HepG2 (cell line): ENCODE measurements around the gene ATP6V0D1. TPM values are rescaled to one million over a fixed set of nuclear protein-coding genes. Genes with fewer than 3 reads are reported as not detected.

ENCODE experiments used
- ATAC-seq: fragments of 200-7000 bp; cut with Tn5 transposase; 3 replicates; pipeline ENCODE4 v1.9.1; 2020; ENCODE audit warnings: mild to moderate bottlenecking, moderate library complexity
- BruUV-seq: library from RNA; stranded (reverse); fragments of 400-500 nt; replicated peaks from 2 replicates; lab custom pipeline; 2021; lab: Mats Ljungman, UMichigan
- CTCF ChIA-PET: fragments of 300-600 bp; formaldehyde crosslinking; extraction: SDS; loops from one replicate; lab custom pipeline; 2021; ENCODE audit warnings: low total read pairs, inconsistent platforms, low intra/inter-chr PET ratio; lab: Yijun Ruan, JAX
- POLR2A ChIA-PET: fragments of 350-600 bp; sonication (Branson Sonifier 250); formaldehyde crosslinking; loops from one replicate; lab custom pipeline; 2020; ENCODE audit warnings: antibody characterized with exemption, inconsistent platforms; lab: Yijun Ruan, JAX
- DNase-seq: peaks from one replicate; pipeline ENCODE4 v3.0.0-alpha.2; 2015; ENCODE audit warnings: low spot score
- FAIRE-seq: peaks from 3 replicates; lab custom pipeline; 2011; peaks lifted over from hg19 to GRCh38; lab: Jason Lieb, UNC
- H2AFZ ChIP-seq: one replicate; pipeline ENCODE4 v1.6.1; 2011; ENCODE audit warnings: low read length, inconsistent platforms
- H3K27ac ChIP-seq: fragments of 300-600 bp; 3 replicates; pipeline ENCODE4 v1.8.0; 2011; ENCODE audit warnings: mixed run types, mild to moderate bottlenecking, mixed read lengths, low read length, inconsistent platforms; ENCODE audit not compliant: insufficient read depth; ENCODE audit errors: extremely low read length
- H3K27me3 ChIP-seq, 2 experiments: fragments of 200-600 bp in 1 of 2; 2 replicates in 1 of 2; 3 replicates in 1 of 2; pipeline versions ENCODE4 v1.6.0 to v1.8.0; 2011; ENCODE audit warnings: low read length in 2 of 2, mild to moderate bottlenecking in 2 of 2, moderate library complexity in 2 of 2, inconsistent platforms in 1 of 2; ENCODE audit not compliant: insufficient read depth in 2 of 2, control insufficient read depth in 1 of 2
- H3K36me3 ChIP-seq, 2 experiments: fragments of 200-600 bp in 1 of 2; replicated peaks in 1 of 2; 2 replicates in 1 of 2; 3 replicates in 1 of 2; pipeline versions ENCODE4 v1.5.1 to v1.8.0; 2011; ENCODE audit warnings: low read length in 2 of 2, inconsistent platforms in 1 of 2; ENCODE audit not compliant: insufficient read depth in 2 of 2, control insufficient read depth in 1 of 2
- H3K4me1 ChIP-seq: 2 replicates; pipeline ENCODE4 v1.5.1; 2012; ENCODE audit warnings: low read length, inconsistent platforms; ENCODE audit not compliant: insufficient read depth
- H3K4me2 ChIP-seq: 2 replicates; pipeline ENCODE4 v1.6.0; 2011; ENCODE audit warnings: low read depth, low read length, inconsistent platforms
- H3K4me3 ChIP-seq, 3 experiments: fragments of 200-600 bp in 1 of 3; sonication (generic), shearing (Covaris generic) in 1 of 3; replicated peaks in 1 of 3; 2 replicates each; pipeline ENCODE4 v1.5.1; 2011 to 2016; ENCODE audit warnings: low read length in 3 of 3, inconsistent platforms in 2 of 3, low read depth in 2 of 3, mild to moderate bottlenecking in 2 of 3, control low read depth in 1 of 3, mixed read lengths in 1 of 3; ENCODE audit not compliant: insufficient read depth in 1 of 3
- H3K79me2 ChIP-seq: one replicate; pipeline ENCODE4 v1.6.1; 2011; ENCODE audit warnings: low read length, inconsistent platforms; ENCODE audit not compliant: insufficient read depth
- H3K9ac ChIP-seq: 2 replicates; pipeline ENCODE4 v1.6.0; 2011; ENCODE audit warnings: mild to moderate bottlenecking, low read depth, low read length, inconsistent platforms; ENCODE audit not compliant: insufficient read depth
- H3K9me3 ChIP-seq: 2 replicates; pipeline ENCODE4 v1.5.1; 2012; ENCODE audit warnings: mild to moderate bottlenecking, low read length
- H4K20me1 ChIP-seq: 2 replicates; pipeline ENCODE4 v1.6.0; 2011; ENCODE audit warnings: inconsistent platforms, mild to moderate bottlenecking, low read length, moderate library complexity; ENCODE audit not compliant: insufficient read depth
- HNRNPUL1 ChIP-seq: fragments of 200-400 bp; formaldehyde crosslinking; IDR thresholded peaks from 2 replicates; pipeline ENCODE4 v1.6.1; 2017; ENCODE audit warnings: low read depth, mild to moderate bottlenecking, low read length, moderate library complexity
- HOXA7 ChIP-seq: sonication (generic); formaldehyde crosslinking; IDR thresholded peaks from 2 replicates; pipeline ENCODE4 v1.8.1; 2022; ENCODE audit warnings: mild to moderate bottlenecking, missing genetic modification reagents, moderate library complexity
- NCOA5 ChIP-seq: sonication (generic); formaldehyde crosslinking; IDR thresholded peaks from 2 replicates; pipeline ENCODE4 v1.4.0; 2020; ENCODE audit warnings: missing genetic modification reagents
- NR3C1 ChIP-seq: sonication (generic); formaldehyde crosslinking; IDR thresholded peaks from 2 replicates; pipeline ENCODE4 v1.4.0; 2020; ENCODE audit warnings: missing genetic modification reagents
- SETDB1 ChIP-seq: sonication (generic); formaldehyde crosslinking; IDR thresholded peaks from 2 replicates; pipeline ENCODE4 v1.5.1; 2020; ENCODE audit warnings: missing genetic modification reagents, mild to moderate bottlenecking, borderline replicate concordance
- SMC3 ChIP-seq: IDR thresholded peaks from 2 replicates; pipeline ENCODE4 v1.6.1; 2011; ENCODE audit warnings: low read length, improper control_type of control experiment
- SRY ChIP-seq: sonication (generic); formaldehyde crosslinking; IDR thresholded peaks from 2 replicates; pipeline ENCODE4 v1.8.0; 2022; ENCODE audit warnings: mild to moderate bottlenecking, missing genetic modification reagents
- SSRP1 ChIP-seq: IDR thresholded peaks from 2 replicates; pipeline ENCODE4 v1.6.1; 2016; ENCODE audit warnings: control low read depth
- ZFP62 ChIP-seq: sonication (generic); formaldehyde crosslinking; IDR thresholded peaks from 2 replicates; pipeline ENCODE4 v1.4.0; 2020; ENCODE audit warnings: missing genetic modification reagents
- ZNF205 ChIP-seq: IDR thresholded peaks from 2 replicates; pipeline ENCODE4 v1.6.1; 2018; ENCODE audit warnings: missing biosample characterization, missing genetic modification reagents
- ZNF326 ChIP-seq: sonication (generic); formaldehyde crosslinking; IDR thresholded peaks from 2 replicates; pipeline ENCODE4 v1.4.0; 2020; ENCODE audit warnings: missing genetic modification reagents, borderline replicate concordance
- ZNF44 ChIP-seq: sonication (generic); formaldehyde crosslinking; IDR thresholded peaks from 2 replicates; pipeline ENCODE4 v1.5.1; 2020; ENCODE audit warnings: mild to moderate bottlenecking, missing genetic modification reagents
- ZNF546 ChIP-seq: sonication (generic); formaldehyde crosslinking; conservative IDR thresholded peaks from 2 replicates; pipeline ENCODE4 v1.8.1; 2023; ENCODE audit warnings: mild to moderate bottlenecking, missing genetic modification reagents
- ZNF562 ChIP-seq: sonication (generic); formaldehyde crosslinking; IDR thresholded peaks from 2 replicates; pipeline ENCODE4 v1.8.0; 2022; ENCODE audit warnings: missing genetic modification reagents, borderline replicate concordance
- WGBS: methylation state at CpG from one replicate; pipeline ENCODE4 v1.1.6; 2017; ENCODE audit warnings: low lambda C conversion rate; 5-methylcytosine and 5-hydroxymethylcytosine counted together
- in situ Hi-C: cut with HindIII; loops from 2 replicates; pipeline ENCODE4 v1.10.0; 2017; ENCODE audit warnings: low pct_unique_long_range_greater_than_20kb; ENCODE audit not compliant: extremely low pct_ligation_motif_present
- intact Hi-C: fragments of 100-400 bp; cut with micrococcal nuclease; formaldehyde crosslinking; loops from one replicate; pipeline ENCODE4 v1.10.0; 2022; ENCODE audit not compliant: unreplicated experiment
- polyA plus RNA-seq, 8 experiments: library from polyadenylated mRNA; depleted of rRNA in 3 of 8; stranded (reverse) in 7 of 8; unstranded in 1 of 8; fragments of >200 nt; fragmentation: Illumina TruSeq in 4 of 8; extraction: Trizol in 4 of 8; gene quantifications; 2 replicates each; pipeline versions ENCODE4 v1.2.1 to v1.2.3, GENCODE V29; 2011 to 2016; ENCODE audit warnings: low read depth in 4 of 8, missing spikeins in 1 of 8, mixed read lengths in 1 of 8; ENCODE audit not compliant: insufficient read depth in 1 of 8
- total RNA-seq, 5 experiments: library from RNA; depleted of rRNA; stranded (reverse); fragments of >200 nt; fragmentation: Illumina TruSeq; extraction: Trizol; gene quantifications; 2 replicates each; pipeline ENCODE4 v1.2.3, GENCODE V29; 2016; ENCODE audit warnings: low read depth in 1 of 5
- TF ChIP-seq, protein P1 (sequence below): sonication (generic); formaldehyde crosslinking; IDR thresholded peaks from 2 replicates; pipeline ENCODE4 v1.4.0; 2020; ENCODE audit warnings: mild to moderate bottlenecking, missing genetic modification reagents
- TF ChIP-seq, protein P2 (sequence below): sonication (generic); formaldehyde crosslinking; IDR thresholded peaks from 2 replicates; pipeline ENCODE4 v1.8.1; 2023; ENCODE audit warnings: mild to moderate bottlenecking, moderate library complexity, missing genetic modification reagents

Gene ATP6V0D1
- total and polyA plus RNA-seq, 2 of the 13 experiments (the other 11 are each of a cell fraction or from before 2014, with no cell fraction given) = 51.1 to 61.3 TPM

DNA sequence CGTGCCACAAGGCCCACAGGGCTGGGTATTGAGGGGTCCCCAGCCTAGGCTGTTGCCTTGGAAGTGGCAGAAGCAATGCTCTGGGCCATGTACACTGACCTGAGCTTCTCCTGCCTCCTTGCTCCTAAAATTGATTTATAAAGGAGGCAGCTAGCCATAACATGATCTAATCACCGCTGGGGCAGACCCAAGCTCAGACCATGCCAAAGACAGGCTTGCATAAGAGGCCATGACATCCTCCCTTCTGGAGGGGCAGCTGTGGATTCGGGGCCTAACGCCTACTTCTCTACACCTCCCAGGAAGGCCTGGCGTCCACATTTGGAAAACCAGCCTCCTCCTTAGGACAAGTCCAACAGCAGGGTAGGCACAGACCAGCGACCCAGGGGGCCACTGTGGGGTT is 37.7 kb downstream of the ATP6V0D1 start:
- ATAC-seq = no peak

More for the DNA sequence above, 37.7 kb downstream of the ATP6V0D1 start:
- no peaks in the 10 kb centered on the region for H3K9me3 ChIP-seq
- DNase-seq = no peak
- TF ChIP-seq, protein P1, sequence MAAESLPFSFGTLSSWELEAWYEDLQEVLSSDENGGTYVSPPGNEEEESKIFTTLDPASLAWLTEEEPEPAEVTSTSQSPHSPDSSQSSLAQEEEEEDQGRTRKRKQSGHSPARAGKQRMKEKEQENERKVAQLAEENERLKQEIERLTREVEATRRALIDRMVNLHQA = no peak
- no peak for TF ChIP-seq NCOA5 (CRISPR knock-in tag)
- TF ChIP-seq, protein P2, sequence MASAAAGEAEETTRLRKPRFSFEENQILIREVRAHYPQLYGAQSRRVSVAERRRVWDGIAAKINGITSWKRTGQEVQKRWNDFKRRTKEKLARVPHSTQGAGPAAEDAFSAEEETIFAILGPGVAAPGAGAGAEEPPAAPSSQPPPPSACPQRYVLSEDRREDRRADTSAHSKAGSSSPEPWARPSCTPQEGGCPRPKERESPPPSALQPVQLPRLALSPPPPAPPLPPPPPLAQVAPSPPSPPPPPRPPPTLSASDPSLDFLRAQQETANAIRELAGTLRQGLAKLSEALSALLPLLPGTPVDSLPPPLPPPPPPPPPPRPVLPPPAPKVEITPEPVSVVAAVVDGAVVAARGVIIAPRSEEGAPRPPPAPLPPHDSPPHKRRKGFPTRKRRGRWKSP = no peak
- TF ChIP-seq ZNF326 (CRISPR knock-in tag) = no peak
- no peak for TF ChIP-seq ZNF205 (CRISPR knock-in tag)
- no peak for TF ChIP-seq ZNF562 (CRISPR knock-in tag)
- TF ChIP-seq SSRP1 (CRISPR knock-in tag) = no peak
- no peak for TF ChIP-seq ZNF546 (CRISPR knock-in tag)
- TF ChIP-seq HOXA7 (CRISPR knock-in tag) = no peak
- no peak for TF ChIP-seq ZNF44
- TF ChIP-seq SRY = no peak
- no peak for TF ChIP-seq NR3C1
- TF ChIP-seq SMC3 = no peak
- no peak for TF ChIP-seq HNRNPUL1
- no peak for TF ChIP-seq SETDB1 (CRISPR knock-in tag)
- TF ChIP-seq ZFP62 (CRISPR knock-in tag) = no peak
- TF ChIP-seq, all 625 proteins: peak for 0
- no peak for FAIRE-seq
- Histone ChIP-seq H2AFZ (no peak overlapping the region), H3K27me3 (no peaks in the 10 kb centered on the region), H3K4me1 (peaks cover 45% of the 10 kb centered on the region), H3K27ac (no peak overlapping the region), H3K79me2 (no peaks in the 10 kb centered on the region), H3K36me3 (peaks cover 11 to 27% of the 10 kb centered on the region in 2 experiments; a peak in 4 of 5 replicates), H3K4me2 (no peak overlapping the region), H3K4me3 (no peak overlapping the region), H3K9ac (no peak overlapping the region), H4K20me1 (no peaks in the 10 kb centered on the region)
- WGBS = 98% methylated on average over 6 of the region's 6 CpGs
- in situ Hi-C loops (no loop called here), intact Hi-C loops (no loop called here)
- BruUV-seq = no TSS peak
- ChIA-PET CTCF (no interaction called here), POLR2A (interaction anchor here (6.7 kb wide), 1 partner anchor 11 kb away, joined by 182 read pairs; the partner anchor contains the start of gene HSD11B2)
